ENCODE results near the gene C2orf81.

C2orf81 gene

GRCh38 chr2:74387346-74387745, 34.1 kb downstream of the C2orf81 start:
- FAIRE-seq = no peak

- no peak for FAIRE-seq
Observed at GRCh38 chr2:74385396-74385795, 36.0 kb downstream of the C2orf81 start.

GRCh38 chr2:74384051-74384450, 37.4 kb downstream of the C2orf81 start:
- no peak for FAIRE-seq

GRCh38 chr2:74383254-74383653, 38.2 kb downstream of the C2orf81 start:
- FAIRE-seq = no peak

- no peak for FAIRE-seq
Observed at GRCh38 chr2:74381751-74382150, 39.7 kb downstream of the C2orf81 start.

- no peak for FAIRE-seq
Observed at GRCh38 chr2:74379851-74380789, 41.3 kb downstream of the C2orf81 start, which contains the start of gene DCTN1. DCTN1 (minus strand) TSS chr2:74380311; CDS start chr2:74380037, 274 bp downstream.

- no peak for FAIRE-seq
Observed at GRCh38 chr2:74378007-74378406, 43.4 kb downstream of the C2orf81 start.

GRCh38 chr2:74375838-74376237, 45.6 kb downstream of the C2orf81 start:
- no peak for FAIRE-seq

- no peak for FAIRE-seq
Observed at GRCh38 chr2:74374509-74375205, 46.8 kb downstream of the C2orf81 start.

- FAIRE-seq = no peak
Observed at GRCh38 chr2:74373985-74374384, 47.4 kb downstream of the C2orf81 start.

GRCh38 chr2:74373221-74373676, 48.2 kb downstream of the C2orf81 start:
- no peak for FAIRE-seq

- FAIRE-seq = no peak
Observed at GRCh38 chr2:74372674-74373073, 48.7 kb downstream of the C2orf81 start.

- FAIRE-seq = no peak
Observed at GRCh38 chr2:74371421-74371820, 50.0 kb downstream of the C2orf81 start.

- no peak for FAIRE-seq
Observed at GRCh38 chr2:74369976-74370375, 51.4 kb downstream of the C2orf81 start.

GRCh38 chr2:74368499-74368898, 52.9 kb downstream of the C2orf81 start:
- no peak for FAIRE-seq

GRCh38 chr2:74367789-74368188, 53.6 kb downstream of the C2orf81 start:
- no peak for FAIRE-seq

- no peak for FAIRE-seq
Observed at GRCh38 chr2:74366036-74366435, 55.4 kb downstream of the C2orf81 start.

- FAIRE-seq = no peak
Observed at GRCh38 chr2:74364533-74365505, 56.6 kb downstream of the C2orf81 start.
